Measurements from ENCODE around the gene TP53RK. TPM values are rescaled to one million over a fixed set of nuclear protein-coding genes. Genes with fewer than 3 reads are reported as not detected.

The TP53RK gene
- polyA plus RNA-seq, 1 donor from 2014 or later = 22.7 TPM

- Histone ChIP-seq H3K9ac (ENCODE audit: low read length) (no peak overlapping the region), H3K4me3 (ENCODE audit: low read length) (no peak overlapping the region), H3K36me3 (ENCODE audit: insufficient read depth, low read length) (no peaks in the 10 kb centered on the region), H2AFZ (ENCODE audit: low read depth, low read length) (no peak overlapping the region), H3K4me2 (ENCODE audit: low read length) (no peak overlapping the region), H3K79me2 (replicated peaks; ENCODE audit: insufficient read depth, low read length) (no peaks in the 10 kb centered on the region), H3K27me3 (ENCODE audit: insufficient read depth, low read depth, low read length) (no peaks in the 10 kb centered on the region), H3F3A (ENCODE audit: insufficient read depth, low read length, poor library complexity, severe bottlenecking) (no peaks in the 10 kb centered on the region), H3K9me2 (ENCODE audit: insufficient read depth, low read length) (no peaks in the 10 kb centered on the region), H3K9me3 (ENCODE audit: low read length) (no peaks in the 10 kb centered on the region), H3K27ac (ENCODE audit: low read length) (no peak overlapping the region), H4K20me1 (ENCODE audit: insufficient read depth) (no peaks in the 10 kb centered on the region)
- TF ChIP-seq RAD21 (conservative IDR thresholded peaks at IDR 0.05) (no peak), EP300 (conservative IDR thresholded peaks at IDR 0.05; ENCODE audit: poor library complexity, severe bottlenecking) (no peak), SMC3 (conservative IDR thresholded peaks at IDR 0.05; ENCODE audit: poor library complexity) (no peak), EZH2 (IDR thresholded peaks at IDR 0.05; ENCODE audit: borderline replicate concordance, insufficient read depth, low read length, poor library complexity, severe bottlenecking) (no peak), POLR2AphosphoS5 (IDR thresholded peaks at IDR 0.05) (no peak)
- TF ChIP-seq, protein P1, sequence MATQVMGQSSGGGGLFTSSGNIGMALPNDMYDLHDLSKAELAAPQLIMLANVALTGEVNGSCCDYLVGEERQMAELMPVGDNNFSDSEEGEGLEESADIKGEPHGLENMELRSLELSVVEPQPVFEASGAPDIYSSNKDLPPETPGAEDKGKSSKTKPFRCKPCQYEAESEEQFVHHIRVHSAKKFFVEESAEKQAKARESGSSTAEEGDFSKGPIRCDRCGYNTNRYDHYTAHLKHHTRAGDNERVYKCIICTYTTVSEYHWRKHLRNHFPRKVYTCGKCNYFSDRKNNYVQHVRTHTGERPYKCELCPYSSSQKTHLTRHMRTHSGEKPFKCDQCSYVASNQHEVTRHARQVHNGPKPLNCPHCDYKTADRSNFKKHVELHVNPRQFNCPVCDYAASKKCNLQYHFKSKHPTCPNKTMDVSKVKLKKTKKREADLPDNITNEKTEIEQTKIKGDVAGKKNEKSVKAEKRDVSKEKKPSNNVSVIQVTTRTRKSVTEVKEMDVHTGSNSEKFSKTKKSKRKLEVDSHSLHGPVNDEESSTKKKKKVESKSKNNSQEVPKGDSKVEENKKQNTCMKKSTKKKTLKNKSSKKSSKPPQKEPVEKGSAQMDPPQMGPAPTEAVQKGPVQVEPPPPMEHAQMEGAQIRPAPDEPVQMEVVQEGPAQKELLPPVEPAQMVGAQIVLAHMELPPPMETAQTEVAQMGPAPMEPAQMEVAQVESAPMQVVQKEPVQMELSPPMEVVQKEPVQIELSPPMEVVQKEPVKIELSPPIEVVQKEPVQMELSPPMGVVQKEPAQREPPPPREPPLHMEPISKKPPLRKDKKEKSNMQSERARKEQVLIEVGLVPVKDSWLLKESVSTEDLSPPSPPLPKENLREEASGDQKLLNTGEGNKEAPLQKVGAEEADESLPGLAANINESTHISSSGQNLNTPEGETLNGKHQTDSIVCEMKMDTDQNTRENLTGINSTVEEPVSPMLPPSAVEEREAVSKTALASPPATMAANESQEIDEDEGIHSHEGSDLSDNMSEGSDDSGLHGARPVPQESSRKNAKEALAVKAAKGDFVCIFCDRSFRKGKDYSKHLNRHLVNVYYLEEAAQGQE (IDR thresholded peaks at IDR 0.05; ENCODE audit: borderline replicate concordance) = no peak
Measured at GRCh38 chr20:46722450-46722849, 33.2 kb upstream of the TP53RK start.

DNA sequence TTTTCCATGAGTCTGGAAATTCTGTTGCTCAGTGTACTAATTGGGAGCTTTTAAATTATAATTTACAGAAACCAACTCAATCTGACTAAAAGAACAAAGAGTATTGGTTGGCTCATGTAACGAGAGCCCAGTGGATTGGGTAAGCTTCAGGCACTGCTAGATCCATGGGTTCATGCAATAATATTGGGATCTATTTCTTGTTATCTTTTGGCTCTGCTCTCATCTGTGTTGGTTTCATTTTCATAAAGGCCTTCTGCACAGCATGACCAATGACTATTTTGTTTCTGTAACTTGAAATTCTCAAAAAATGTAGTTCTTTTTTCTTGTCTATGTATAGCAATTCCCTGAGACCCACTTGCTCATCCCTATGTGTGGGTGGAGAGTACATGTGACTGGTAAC lies 32.2 kb upstream of the TP53RK start:
- H3K9me3 ChIP-seq (ENCODE audit: low read length) = no peaks in the 10 kb centered on the region
- no peak overlapping the region for H3K9ac ChIP-seq (ENCODE audit: low read length)
- no peaks in the 10 kb centered on the region for H3F3A ChIP-seq (ENCODE audit: insufficient read depth, low read length, poor library complexity, severe bottlenecking)
- H3K27me3 ChIP-seq (ENCODE audit: insufficient read depth, low read depth, low read length) = no peaks in the 10 kb centered on the region
- H3K79me2 ChIP-seq (replicated peaks; ENCODE audit: insufficient read depth, low read length) = no peaks in the 10 kb centered on the region
- TF ChIP-seq RAD21 (conservative IDR thresholded peaks at IDR 0.05) (no peak), MXI1 (conservative IDR thresholded peaks at IDR 0.05; ENCODE audit: poor library complexity, severe bottlenecking) (no peak)
- H4K20me1 ChIP-seq (ENCODE audit: insufficient read depth) = no peaks in the 10 kb centered on the region
- no peak overlapping the region for H3K4me3 ChIP-seq (ENCODE audit: low read length)
- H3K27ac ChIP-seq (ENCODE audit: low read length) = no peak overlapping the region
- no peak overlapping the region for H2AFZ ChIP-seq (ENCODE audit: low read depth, low read length)
- no peaks in the 10 kb centered on the region for H3K36me3 ChIP-seq (ENCODE audit: insufficient read depth, low read length)
- H3K4me2 ChIP-seq (ENCODE audit: low read length) = no peak overlapping the region
- no peaks in the 10 kb centered on the region for H3K9me2 ChIP-seq (ENCODE audit: insufficient read depth, low read length)

GRCh38 chr20:46720776-46721425 lies 31.7 kb upstream of the TP53RK start:
- Histone ChIP-seq H3K27ac (ENCODE audit: low read length) (no peak overlapping the region), H3K4me3 (ENCODE audit: low read length) (no peak overlapping the region), H3K9me2 (ENCODE audit: insufficient read depth, low read length) (no peaks in the 10 kb centered on the region), H3K79me2 (replicated peaks; ENCODE audit: insufficient read depth, low read length) (no peaks in the 10 kb centered on the region), H3F3A (ENCODE audit: insufficient read depth, low read length, poor library complexity, severe bottlenecking) (no peaks in the 10 kb centered on the region), H3K9ac (ENCODE audit: low read length) (no peak overlapping the region), H4K20me1 (ENCODE audit: insufficient read depth) (no peaks in the 10 kb centered on the region), H3K4me2 (ENCODE audit: low read length) (no peak overlapping the region), H3K9me3 (ENCODE audit: low read length) (no peaks in the 10 kb centered on the region), H3K27me3 (ENCODE audit: insufficient read depth, low read depth, low read length) (no peaks in the 10 kb centered on the region), H3K36me3 (ENCODE audit: insufficient read depth, low read length) (no peaks in the 10 kb centered on the region), H2AFZ (ENCODE audit: low read depth, low read length) (no peak overlapping the region)
- TF ChIP-seq CTCF (IDR thresholded peaks at IDR 0.05; ENCODE audit: poor library complexity, severe bottlenecking) (no peak), POLR2AphosphoS5 (IDR thresholded peaks at IDR 0.05) (no peak), EP300 (conservative IDR thresholded peaks at IDR 0.05; ENCODE audit: poor library complexity, severe bottlenecking) (no peak), RAD21 (conservative IDR thresholded peaks at IDR 0.05) (no peak), MXI1 (conservative IDR thresholded peaks at IDR 0.05; ENCODE audit: poor library complexity, severe bottlenecking) (no peak), EZH2 (IDR thresholded peaks at IDR 0.05; ENCODE audit: borderline replicate concordance, insufficient read depth, low read length, poor library complexity, severe bottlenecking) (no peak), SMC3 (conservative IDR thresholded peaks at IDR 0.05; ENCODE audit: poor library complexity) (no peak), TAF1 (IDR thresholded peaks at IDR 0.05; ENCODE audit: low read depth) (no peak)
- TF ChIP-seq, protein P1 (IDR thresholded peaks at IDR 0.05; ENCODE audit: borderline replicate concordance) = no peak
